ENCODE measurements around the gene PXDN.

The PXDN gene

DNA sequence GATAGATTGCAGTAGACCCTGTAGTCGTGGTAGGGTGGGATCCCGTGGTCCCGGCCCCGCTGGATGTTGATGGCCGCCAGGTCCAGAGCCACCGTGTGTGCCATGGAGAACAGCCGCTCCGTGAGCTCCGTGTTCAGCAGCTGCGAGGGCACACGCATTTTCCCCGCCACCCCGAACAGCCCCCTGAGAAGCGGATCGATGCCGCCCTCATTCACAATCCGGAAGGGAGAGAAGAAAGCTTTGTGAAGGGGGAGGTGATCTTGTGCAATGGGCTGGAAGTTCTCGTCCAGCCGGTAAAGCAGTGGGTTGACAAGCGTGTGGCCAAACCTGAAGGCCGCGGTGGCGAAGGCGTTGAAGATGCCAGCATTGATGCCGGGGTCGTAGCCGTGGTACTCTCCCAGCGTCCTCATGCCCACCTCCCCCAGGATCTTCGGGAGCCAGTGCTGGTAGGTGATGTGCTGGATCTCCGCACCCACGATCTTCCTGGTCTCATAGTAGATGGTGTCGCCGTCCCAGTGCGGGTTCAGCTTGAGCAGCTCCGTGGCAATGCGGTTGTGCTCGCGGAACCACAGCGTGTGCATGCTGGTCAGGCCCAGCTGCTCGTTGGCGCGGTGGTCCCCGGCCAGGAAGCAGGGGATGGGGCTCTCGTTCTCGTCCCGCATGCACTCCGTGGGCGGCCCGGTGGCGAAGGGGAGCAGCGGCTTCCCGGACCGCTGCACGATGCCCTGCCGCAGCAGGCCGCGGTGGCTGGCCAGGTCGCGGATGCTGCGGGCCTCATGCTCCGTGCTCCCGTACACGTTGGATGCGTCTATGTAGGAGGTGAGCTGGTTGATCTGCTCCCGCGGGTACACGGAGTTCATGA lies 95.8 kb downstream of the PXDN start:
- no peak overlapping the region for H3K4me3 ChIP-seq (ENCODE audit: low read depth in 1 of 2, low read length in 1 of 2)
- no peaks in the 10 kb centered on the region for H3K4me1 ChIP-seq (ENCODE audit: control insufficient read depth in 1 of 2, insufficient read depth in 1 of 2, low read depth in 1 of 2, low read length in 1 of 2)
- H3K27ac ChIP-seq, result no peak overlapping the region
- H3K36me3 ChIP-seq, result no peaks in the 10 kb centered on the region
- H3K9me3 ChIP-seq, result no peaks in the 10 kb centered on the region
- no peaks in the 10 kb centered on the region for H3K27me3 ChIP-seq
- TF ChIP-seq, protein P1, sequence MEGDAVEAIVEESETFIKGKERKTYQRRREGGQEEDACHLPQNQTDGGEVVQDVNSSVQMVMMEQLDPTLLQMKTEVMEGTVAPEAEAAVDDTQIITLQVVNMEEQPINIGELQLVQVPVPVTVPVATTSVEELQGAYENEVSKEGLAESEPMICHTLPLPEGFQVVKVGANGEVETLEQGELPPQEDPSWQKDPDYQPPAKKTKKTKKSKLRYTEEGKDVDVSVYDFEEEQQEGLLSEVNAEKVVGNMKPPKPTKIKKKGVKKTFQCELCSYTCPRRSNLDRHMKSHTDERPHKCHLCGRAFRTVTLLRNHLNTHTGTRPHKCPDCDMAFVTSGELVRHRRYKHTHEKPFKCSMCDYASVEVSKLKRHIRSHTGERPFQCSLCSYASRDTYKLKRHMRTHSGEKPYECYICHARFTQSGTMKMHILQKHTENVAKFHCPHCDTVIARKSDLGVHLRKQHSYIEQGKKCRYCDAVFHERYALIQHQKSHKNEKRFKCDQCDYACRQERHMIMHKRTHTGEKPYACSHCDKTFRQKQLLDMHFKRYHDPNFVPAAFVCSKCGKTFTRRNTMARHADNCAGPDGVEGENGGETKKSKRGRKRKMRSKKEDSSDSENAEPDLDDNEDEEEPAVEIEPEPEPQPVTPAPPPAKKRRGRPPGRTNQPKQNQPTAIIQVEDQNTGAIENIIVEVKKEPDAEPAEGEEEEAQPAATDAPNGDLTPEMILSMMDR (IDR thresholded peaks at IDR 0.05), result no peak

DNA sequence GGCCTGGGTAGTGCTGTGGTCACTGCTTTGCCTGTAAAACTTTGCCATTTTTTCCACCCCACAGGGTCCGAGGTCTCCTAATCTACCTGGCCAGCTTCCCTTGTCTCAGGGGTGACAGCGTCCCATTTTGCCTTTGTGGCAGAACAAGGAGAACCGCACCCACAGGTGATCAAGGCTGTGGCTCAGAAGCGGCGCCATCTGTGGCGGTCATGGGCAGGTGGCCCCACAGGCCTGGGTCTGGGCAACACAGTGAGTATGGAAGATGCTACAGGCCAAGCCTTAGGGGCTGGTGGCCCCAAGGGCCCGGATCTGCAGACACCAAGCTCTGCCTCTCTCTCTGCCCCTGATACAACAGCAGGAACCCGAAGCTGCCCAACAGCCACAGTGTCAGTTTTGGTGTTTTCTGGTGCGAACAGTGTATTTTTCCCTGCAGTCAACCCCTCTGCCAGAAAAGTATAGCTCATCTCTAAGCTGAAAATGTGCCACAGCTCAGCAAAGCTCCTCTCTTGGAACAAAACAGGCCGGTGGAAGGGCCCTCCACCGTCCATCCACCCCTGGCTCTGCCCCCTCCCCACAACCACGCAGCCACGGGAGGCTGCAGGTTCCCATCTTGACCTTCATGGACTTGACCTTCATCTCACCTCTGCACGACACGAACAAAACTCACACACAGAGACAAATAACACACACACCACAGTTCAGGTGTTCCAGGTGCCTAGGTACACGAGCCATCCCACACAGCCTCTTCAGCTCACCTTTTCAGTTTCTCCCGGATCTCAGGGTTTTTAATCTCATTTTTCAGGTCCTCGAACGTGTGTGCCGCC lies 96.7 kb downstream of the PXDN start:
- H3K36me3 ChIP-seq, result no peaks in the 10 kb centered on the region
- H3K9me3 ChIP-seq, result no peaks in the 10 kb centered on the region
- TF ChIP-seq, protein P1 (IDR thresholded peaks at IDR 0.05), result no peak
- H3K4me3 ChIP-seq (ENCODE audit: low read depth in 1 of 2, low read length in 1 of 2), result no peak overlapping the region
- H3K27ac ChIP-seq, result no peak overlapping the region
- H3K4me1 ChIP-seq (ENCODE audit: control insufficient read depth in 1 of 2, insufficient read depth in 1 of 2, low read depth in 1 of 2, low read length in 1 of 2), result no peaks in the 10 kb centered on the region
- no peaks in the 10 kb centered on the region for H3K27me3 ChIP-seq

DNA sequence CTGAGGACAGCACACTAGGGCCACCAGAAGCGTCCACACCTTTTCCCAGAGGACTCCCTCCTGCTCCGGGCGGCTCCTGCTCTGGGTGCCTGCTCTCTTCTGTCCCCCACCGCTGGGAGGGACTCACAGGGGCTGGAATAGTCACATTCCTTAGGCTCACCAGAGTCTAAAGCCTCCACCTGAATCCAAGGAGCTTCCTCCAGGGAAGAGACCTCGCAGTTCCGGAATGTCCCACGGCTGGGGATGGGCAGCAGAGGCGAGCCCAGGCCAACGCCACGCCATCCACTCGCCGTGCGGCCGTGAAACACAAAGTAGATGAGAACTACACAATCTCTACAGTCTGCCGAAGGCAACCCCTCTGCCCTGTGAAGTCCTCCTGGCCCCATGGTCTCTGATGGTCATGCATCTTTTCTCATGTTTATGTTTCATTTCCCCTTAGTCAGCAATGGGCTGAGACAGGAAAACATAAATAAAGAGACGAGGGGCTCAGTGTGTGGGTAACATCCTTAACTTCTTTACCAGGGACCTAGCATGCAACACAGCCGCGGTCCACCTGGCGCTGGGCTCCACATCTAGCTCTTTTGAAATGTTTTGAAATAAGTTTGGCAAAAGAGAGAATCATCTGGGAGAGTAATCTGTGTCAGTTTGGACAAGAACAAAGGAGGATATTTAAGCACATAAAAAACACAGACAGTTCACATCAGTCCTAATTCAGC lies 98.4 kb downstream of the PXDN start:
- Histone ChIP-seq H3K36me3 (no peaks in the 10 kb centered on the region), H3K9me3 (no peaks in the 10 kb centered on the region), H3K4me3 (ENCODE audit: low read depth in 1 of 2, low read length in 1 of 2) (no peak overlapping the region), H3K4me1 (ENCODE audit: control insufficient read depth in 1 of 2, insufficient read depth in 1 of 2, low read depth in 1 of 2, low read length in 1 of 2) (no peaks in the 10 kb centered on the region), H3K27ac (no peak overlapping the region), H3K27me3 (no peaks in the 10 kb centered on the region)
- TF ChIP-seq, protein P1 (IDR thresholded peaks at IDR 0.05), result no peak

DNA sequence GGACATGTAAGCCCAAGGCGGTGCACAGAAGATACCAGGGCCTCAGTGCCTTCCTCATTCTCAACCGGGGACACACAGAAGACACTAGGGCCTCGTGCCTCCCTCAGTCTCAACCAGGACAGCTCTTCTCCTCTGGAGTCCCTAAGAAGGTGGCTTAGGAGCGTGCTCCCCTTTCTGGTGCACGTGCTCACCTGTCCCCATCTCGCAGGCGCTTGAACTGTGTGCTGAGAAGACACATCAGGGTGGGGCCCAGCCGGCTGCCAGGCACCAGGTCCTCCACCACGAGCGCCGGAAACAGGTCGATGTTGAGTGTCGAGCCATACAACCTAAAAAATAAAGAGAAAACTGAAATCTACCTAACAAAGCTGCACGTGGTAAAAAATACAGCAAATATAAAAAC lies 99.9 kb downstream of the PXDN start:
- Histone ChIP-seq H3K4me3 (ENCODE audit: low read depth in 1 of 2, low read length in 1 of 2) (no peak overlapping the region), H3K36me3 (no peaks in the 10 kb centered on the region), H3K9me3 (no peaks in the 10 kb centered on the region), H3K4me1 (ENCODE audit: control insufficient read depth in 1 of 2, insufficient read depth in 1 of 2, low read depth in 1 of 2, low read length in 1 of 2) (no peaks in the 10 kb centered on the region), H3K27ac (no peak overlapping the region), H3K27me3 (no peaks in the 10 kb centered on the region)
- TF ChIP-seq, protein P1 (IDR thresholded peaks at IDR 0.05), result no peak

DNA sequence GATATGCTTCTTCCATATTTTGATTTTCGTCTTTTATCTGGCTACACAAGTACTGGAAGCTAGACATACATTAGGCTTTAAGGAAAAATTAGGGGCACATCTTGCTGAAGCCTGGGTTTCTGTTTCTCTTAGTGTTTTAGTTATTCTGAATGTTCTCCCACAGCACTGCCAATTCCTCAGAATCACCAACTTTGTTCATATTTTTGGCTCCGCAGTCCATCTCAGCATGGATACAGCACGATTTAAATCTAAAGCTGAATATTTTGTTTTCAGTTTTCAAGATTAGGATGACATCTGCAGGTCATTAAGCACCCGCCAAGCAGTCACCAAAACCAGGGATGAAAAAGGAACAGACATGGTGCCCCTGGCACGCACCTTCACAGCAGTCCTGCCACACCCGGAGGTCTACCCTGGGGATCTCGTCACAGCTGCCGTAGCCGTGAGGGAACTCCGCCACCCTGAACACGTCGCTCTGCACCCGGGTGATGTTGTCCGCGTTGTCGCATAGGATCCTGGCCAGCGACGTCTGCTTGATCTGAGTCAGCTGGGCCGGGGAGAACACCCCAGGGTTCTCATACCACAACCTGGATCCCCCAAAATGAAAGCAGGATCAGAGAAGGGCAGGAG lies 101.2 kb downstream of the PXDN start:
- Histone ChIP-seq H3K4me1 (ENCODE audit: control insufficient read depth in 1 of 2, insufficient read depth in 1 of 2, low read depth in 1 of 2, low read length in 1 of 2) (no peaks in the 10 kb centered on the region), H3K36me3 (no peaks in the 10 kb centered on the region), H3K27ac (no peak overlapping the region), H3K27me3 (no peaks in the 10 kb centered on the region), H3K9me3 (no peaks in the 10 kb centered on the region), H3K4me3 (ENCODE audit: low read depth in 1 of 2, low read length in 1 of 2) (no peak overlapping the region)
- TF ChIP-seq, protein P1 (IDR thresholded peaks at IDR 0.05), result no peak

All from neutrophil (primary cell).